GM12891 (cell line): ENCODE measurements around the gene AGO3.
A peak's percentile ranks its signal among the peaks of the same experiment; 100 is the strongest.

Experiments used
- DNase-seq: peaks from one replicate; pipeline ENCODE4 v3.0.0; 2011; ENCODE audit warnings: low spot score; ENCODE audit not compliant: insufficient read length
- FAIRE-seq: peaks from 2 replicates; lab custom pipeline; 2011; peaks lifted over from hg19 to GRCh38; lab: Jason Lieb, UNC
- PAX5 ChIP-seq: IDR thresholded peaks from 2 replicates; pipeline ENCODE4 v1.6.1; 2011; ENCODE audit warnings: low read length, moderate library complexity, mild to moderate bottlenecking; ENCODE audit not compliant: insufficient read depth, severe bottlenecking
- POLR2A ChIP-seq: IDR thresholded peaks from 2 replicates; pipeline ENCODE4 v1.6.1; 2011; ENCODE audit warnings: low read depth, low read length, control low read depth
- POLR2AphosphoS5 ChIP-seq: IDR thresholded peaks from 2 replicates; pipeline ENCODE4 v1.6.1; 2011; ENCODE audit warnings: low read depth, low read length, control low read depth
- POU2F2 ChIP-seq: IDR thresholded peaks from 2 replicates; pipeline ENCODE4 v1.6.1; 2011; ENCODE audit warnings: low read depth, mild to moderate bottlenecking, control low read depth, low read length, moderate library complexity
- SPI1 ChIP-seq: IDR thresholded peaks from 2 replicates; pipeline ENCODE4 v1.6.1; 2011; ENCODE audit warnings: low read depth, low read length, control low read depth
- TAF1 ChIP-seq: IDR thresholded peaks from 2 replicates; pipeline ENCODE4 v1.6.1; 2011; ENCODE audit warnings: low read depth, low read length, control low read depth

The AGO3 gene

GRCh38 chr1:36093226-36093625, 162.3 kb downstream of the AGO3 start:
- DNase-seq (no peak), FAIRE-seq (no peak)
- TF ChIP-seq POLR2A (no peak), POLR2AphosphoS5 (no peak)

- no peak for FAIRE-seq
- no peak for TF ChIP-seq POLR2A
- 0 out of 2 replicates have a peak, but pooled peaks have one; percentile 20 for TF ChIP-seq POLR2AphosphoS5
- DNase-seq, result no peak
These were observed 163.0 kb downstream of the AGO3 start for GRCh38 chr1:36093929-36094328.

- TF ChIP-seq POLR2A, result no peak
- no peak for TF ChIP-seq SPI1
- no peak for TF ChIP-seq PAX5
- no peak for TF ChIP-seq POLR2AphosphoS5
- TF ChIP-seq POU2F2, result no peak
- no peak for TF ChIP-seq TAF1
- FAIRE-seq, result no peak
These were observed 163.7 kb downstream of the AGO3 start for GRCh38 chr1:36094621-36095061.

GRCh38 chr1:36095760-36096405, 165.0 kb downstream of the AGO3 start:
- DNase-seq (no peak), FAIRE-seq (no peak)
- no peak for TF ChIP-seq POLR2A
- no peak for TF ChIP-seq PAX5
- no peak for TF ChIP-seq TAF1
- no peak for TF ChIP-seq POU2F2
- no peak for TF ChIP-seq SPI1
- TF ChIP-seq POLR2AphosphoS5, result no peak

More at GRCh38 chr1:36094621-36095061, 163.7 kb downstream of the AGO3 start:
- DNase-seq, result no peak

GRCh38 chr1:36096500-36097432, 165.9 kb downstream of the AGO3 start:
- no peak for DNase-seq
- TF ChIP-seq POLR2A (no peak), PAX5 (no peak), SPI1 (no peak), TAF1 (no peak), POLR2AphosphoS5 (no peak), POU2F2 (no peak)
- FAIRE-seq, result no peak

- FAIRE-seq (no peak), DNase-seq (no peak)
- no peak for TF ChIP-seq TAF1
- no peak for TF ChIP-seq POLR2AphosphoS5
These were observed 167.0 kb downstream of the AGO3 start for GRCh38 chr1:36097693-36098585.

GRCh38 chr1:36098650-36099365, 167.9 kb downstream of the AGO3 start:
- TF ChIP-seq SPI1, result no peak
- no peak for TF ChIP-seq TAF1
- TF ChIP-seq POU2F2, result no peak
- no peak for TF ChIP-seq POLR2A
- no peak for TF ChIP-seq POLR2AphosphoS5
- no peak for TF ChIP-seq PAX5
- DNase-seq, result no peak
- FAIRE-seq, result no peak

GRCh38 chr1:36099681-36100341, 168.9 kb downstream of the AGO3 start:
- FAIRE-seq (peak; percentile 92), DNase-seq (peak; percentile 92)
- TF ChIP-seq POLR2AphosphoS5, result no peak
- TF ChIP-seq SPI1, result no peak
- no peak for TF ChIP-seq TAF1
- no peak for TF ChIP-seq PAX5
- TF ChIP-seq POU2F2, result no peak
- no peak for TF ChIP-seq POLR2A

GRCh38 chr1:36100376-36100775, 169.5 kb downstream of the AGO3 start:
- DNase-seq (no peak), FAIRE-seq (no peak)
- no peak for TF ChIP-seq TAF1
- TF ChIP-seq SPI1, result no peak
- TF ChIP-seq PAX5, result no peak
- no peak for TF ChIP-seq POU2F2
- TF ChIP-seq POLR2AphosphoS5, result no peak
- TF ChIP-seq POLR2A, result no peak
